ENCODE data around the gene NEDD8. TPM values are rescaled to one million over a fixed set of nuclear protein-coding genes. Genes with fewer than 3 reads are reported as not detected.
A peak's percentile ranks its signal among the peaks of the same experiment; 100 is the strongest.

NEDD8 gene
- total and polyA plus RNA-seq, 5 donors, result 167 to 302 (median 184) TPM

- Histone ChIP-seq H3K4me1 (ENCODE audit: control insufficient read depth, insufficient read depth, low read length) (no peaks in the 10 kb centered on the region), H3K27ac (ENCODE audit: low read length) (no peak overlapping the region), H3K4me3 (ENCODE audit: low read length) (no peak overlapping the region), H3K27me3 (ENCODE audit: control insufficient read depth, insufficient read depth) (no peaks in the 10 kb centered on the region), H3K9me3 (ENCODE audit: control insufficient read depth, low read length) (no peaks in the 10 kb centered on the region)
- WGBS, result 96% methylated on average over 15 of the region's 15 CpGs
- intact Hi-C loops (cut with DNase I), result no loop called here
- ATAC-seq (no peak), DNase-seq (no peak)
These were observed 39.2 kb downstream of the NEDD8 start for GRCh38 chr14:24192933-24193332.

DNA sequence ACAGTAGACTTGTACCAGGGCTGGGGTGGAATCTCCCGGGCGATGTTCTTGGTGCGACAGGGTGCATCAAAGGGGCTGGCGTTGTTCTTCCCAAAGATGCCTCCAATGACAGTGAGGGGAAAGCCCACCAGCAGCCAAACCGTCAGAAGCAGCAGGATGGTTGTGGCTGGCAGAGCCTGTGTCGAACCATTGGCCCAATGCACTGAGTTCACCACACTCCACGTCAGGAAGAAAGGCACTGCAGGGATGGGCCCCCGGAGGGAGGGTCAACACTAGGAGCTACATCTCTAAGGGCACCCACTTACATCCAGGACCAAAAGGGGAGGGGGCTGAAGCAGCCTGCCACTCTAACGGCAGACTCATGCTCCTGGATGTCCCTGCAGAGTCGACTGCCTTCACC, 41.8 kb downstream of the NEDD8 start:
- H3K4me1 ChIP-seq (ENCODE audit: control insufficient read depth, insufficient read depth, low read length), result no peaks in the 10 kb centered on the region
- no peak overlapping the region for H3K4me3 ChIP-seq (ENCODE audit: low read length)
- ATAC-seq (no peak), DNase-seq (peak in 1 of 3 donors; percentile 37)
- no peaks in the 10 kb centered on the region for H3K27me3 ChIP-seq (ENCODE audit: control insufficient read depth, insufficient read depth)
- 90% methylated on average over 10 of the region's 10 CpGs for WGBS
- no peak overlapping the region for H3K27ac ChIP-seq (ENCODE audit: low read length)
- intact Hi-C loops (cut with DNase I), result no loop called here
- no peaks in the 10 kb centered on the region for H3K9me3 ChIP-seq (ENCODE audit: control insufficient read depth, low read length)

GRCh38 chr14:24189460-24189859, 42.7 kb downstream of the NEDD8 start:
- H3K9me3 ChIP-seq (ENCODE audit: control insufficient read depth, low read length), result no peaks in the 10 kb centered on the region
- no peak overlapping the region for H3K4me3 ChIP-seq (ENCODE audit: low read length)
- intact Hi-C loops (cut with DNase I), result no loop called here
- ATAC-seq, result no peak
- no peak overlapping the region for H3K27ac ChIP-seq (ENCODE audit: low read length)
- WGBS, result 92% methylated on average over 9 of the region's 9 CpGs
- H3K4me1 ChIP-seq (ENCODE audit: control insufficient read depth, insufficient read depth, low read length), result no peaks in the 10 kb centered on the region
- peak in 1 of 3 donors; percentile 35 for DNase-seq
- H3K27me3 ChIP-seq (ENCODE audit: control insufficient read depth, insufficient read depth), result no peaks in the 10 kb centered on the region

- no peaks in the 10 kb centered on the region for H3K4me1 ChIP-seq (ENCODE audit: control insufficient read depth, insufficient read depth, low read length)
- no peak for DNase-seq
- no peaks in the 10 kb centered on the region for H3K27me3 ChIP-seq (ENCODE audit: control insufficient read depth, insufficient read depth)
- H3K4me3 ChIP-seq (ENCODE audit: low read length), result no peak overlapping the region
- H3K27ac ChIP-seq (ENCODE audit: low read length), result no peak overlapping the region
- intact Hi-C loops (cut with DNase I), result no loop called here
- WGBS, result 1% methylated on average over 3 of the region's 3 CpGs
- ATAC-seq, result no peak
- H3K9me3 ChIP-seq (ENCODE audit: control insufficient read depth, low read length), result no peaks in the 10 kb centered on the region
These were observed 43.1 kb downstream of the NEDD8 start for GRCh38 chr14:24189059-24189375.

DNA sequence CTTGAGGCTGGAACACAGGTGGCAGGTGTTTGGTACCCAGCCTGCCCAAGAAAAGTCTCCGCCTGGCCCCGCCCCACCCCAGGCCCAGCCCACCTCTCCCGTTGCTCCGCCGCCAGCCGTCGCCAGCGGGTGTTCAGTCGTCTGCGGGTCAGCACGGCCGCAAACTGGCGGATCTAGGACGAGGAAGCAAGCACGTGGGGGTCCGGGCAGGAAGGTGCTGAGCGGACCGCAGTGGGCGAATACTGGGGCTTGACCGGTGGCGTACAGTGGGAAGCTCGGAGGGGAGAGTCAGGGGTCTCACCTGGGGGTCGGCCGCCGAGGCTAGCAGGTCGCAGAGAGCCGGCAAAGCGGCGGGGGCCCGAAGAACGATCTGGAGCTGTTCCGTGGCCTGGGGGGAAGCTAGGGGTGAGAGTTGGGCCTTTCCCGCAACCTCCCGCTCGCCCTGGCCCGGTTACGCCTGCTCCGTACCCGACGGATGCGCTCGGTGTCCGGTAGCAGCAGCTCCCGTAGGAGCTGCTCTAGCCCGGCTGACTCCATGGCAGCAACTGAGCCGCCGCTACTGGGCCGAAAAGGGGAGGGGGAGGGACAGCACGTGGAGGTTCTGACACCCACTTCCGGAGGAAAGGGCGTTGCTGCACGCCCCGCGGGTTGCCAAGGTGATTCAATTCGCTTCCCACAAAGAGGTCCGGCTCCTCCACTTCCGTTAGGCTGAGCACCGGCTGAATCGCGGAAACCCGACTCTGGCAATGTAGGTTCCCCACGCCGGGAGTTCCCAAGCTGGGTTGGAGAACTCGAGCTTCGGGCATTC, 43.7 kb downstream of the NEDD8 start, which contains the start of gene IPO4:
TSS of gene IPO4 (minus strand) at position 566 of the 808 bp plus-strand sequence. CDS start at position 537, 29 bp downstream.
- ATAC-seq (peak; percentile 92 to 95), DNase-seq (peak; percentile 96 to 98 (median 97))
- Histone ChIP-seq H3K9me3 (ENCODE audit: control insufficient read depth, low read length) (no peaks in the 10 kb centered on the region), H3K4me3 (ENCODE audit: low read length) (peak within 1 kb of the TSS; percentile 81), H3K27me3 (ENCODE audit: control insufficient read depth, insufficient read depth) (no peaks in the 10 kb centered on the region), H3K4me1 (ENCODE audit: control insufficient read depth, insufficient read depth, low read length) (no peaks in the 10 kb centered on the region), H3K27ac (ENCODE audit: low read length) (peak within 1 kb of the TSS; percentile 55)
- under 1% methylated on average over 65 of the region's 65 CpGs for WGBS
- intact Hi-C loops (cut with DNase I), result no loop called here

DNA sequence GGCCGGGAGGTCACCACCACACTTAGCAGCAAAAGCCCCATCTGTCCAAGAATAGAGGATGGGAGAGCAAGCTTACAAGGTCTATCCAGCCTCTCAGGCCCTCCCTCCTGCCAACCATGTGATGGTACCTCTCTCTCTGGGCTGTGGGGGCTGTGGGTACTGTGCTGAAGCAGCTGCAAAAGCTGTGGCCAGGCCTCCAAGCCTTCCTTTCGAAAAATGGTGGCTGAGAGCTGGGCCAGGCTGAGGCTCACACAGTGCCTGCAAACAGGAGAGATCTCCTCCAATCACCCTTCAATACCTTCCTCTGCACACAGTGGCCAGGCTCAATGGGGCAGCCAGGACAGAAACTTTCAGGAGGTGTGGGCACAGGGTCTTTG, 44.6 kb downstream of the NEDD8 start:
- Histone ChIP-seq H3K27ac (ENCODE audit: low read length) (no peak overlapping the region), H3K4me1 (ENCODE audit: control insufficient read depth, insufficient read depth, low read length) (no peaks in the 10 kb centered on the region), H3K4me3 (ENCODE audit: low read length) (no peak overlapping the region), H3K9me3 (ENCODE audit: control insufficient read depth, low read length) (no peaks in the 10 kb centered on the region), H3K27me3 (ENCODE audit: control insufficient read depth, insufficient read depth) (no peaks in the 10 kb centered on the region)
- intact Hi-C loops (cut with DNase I), result no loop called here
- ATAC-seq, result no peak
- 81% methylated on average over 2 of the region's 2 CpGs for WGBS
- peak in 2 of 3 donors; percentile 33 to 43 for DNase-seq

DNA sequence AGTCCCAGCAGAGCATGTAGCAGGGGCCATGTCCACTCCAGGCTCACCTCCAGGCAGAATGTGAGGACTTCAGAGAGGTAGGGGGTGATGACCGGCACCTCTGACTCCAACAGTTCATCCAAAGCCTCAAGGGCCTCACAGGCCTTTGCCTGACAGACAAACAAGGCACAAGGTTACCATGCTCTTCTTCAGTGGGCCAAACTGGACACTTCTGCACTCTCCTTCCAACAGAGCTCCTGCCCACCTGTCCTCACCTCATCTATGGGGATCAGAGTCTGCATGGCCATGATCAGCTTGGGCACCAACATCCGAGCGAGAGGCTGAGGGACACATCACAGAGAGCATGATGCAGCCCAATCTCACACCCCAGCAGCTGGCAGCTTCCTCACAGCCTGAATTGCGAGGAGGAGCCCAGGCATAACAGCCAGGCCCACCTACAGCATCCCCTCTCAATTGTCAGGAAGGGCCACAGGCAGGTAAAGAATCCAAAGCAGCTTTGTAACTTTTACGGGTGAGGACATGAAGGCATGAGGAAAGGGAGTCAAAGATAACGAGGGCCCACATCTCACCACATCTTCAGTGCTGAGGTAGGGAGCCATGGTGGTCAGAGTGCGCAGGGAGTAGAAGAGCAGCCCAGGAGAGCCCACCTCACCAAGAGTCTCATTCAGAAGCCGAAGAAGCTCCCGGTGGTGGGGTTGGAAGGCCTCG, 45.2 kb downstream of the NEDD8 start:
- no peak for ATAC-seq
- intact Hi-C loops (cut with DNase I), result no loop called here
- peak in 1 of 3 donors; percentile 26 for DNase-seq
- H3K27me3 ChIP-seq (ENCODE audit: control insufficient read depth, insufficient read depth), result no peaks in the 10 kb centered on the region
- 94% methylated on average over 10 of the region's 10 CpGs for WGBS
- no peak overlapping the region for H3K27ac ChIP-seq (ENCODE audit: low read length)
- no peak overlapping the region for H3K4me3 ChIP-seq (ENCODE audit: low read length)
- H3K4me1 ChIP-seq (ENCODE audit: control insufficient read depth, insufficient read depth, low read length), result no peaks in the 10 kb centered on the region
- no peaks in the 10 kb centered on the region for H3K9me3 ChIP-seq (ENCODE audit: control insufficient read depth, low read length)

DNA sequence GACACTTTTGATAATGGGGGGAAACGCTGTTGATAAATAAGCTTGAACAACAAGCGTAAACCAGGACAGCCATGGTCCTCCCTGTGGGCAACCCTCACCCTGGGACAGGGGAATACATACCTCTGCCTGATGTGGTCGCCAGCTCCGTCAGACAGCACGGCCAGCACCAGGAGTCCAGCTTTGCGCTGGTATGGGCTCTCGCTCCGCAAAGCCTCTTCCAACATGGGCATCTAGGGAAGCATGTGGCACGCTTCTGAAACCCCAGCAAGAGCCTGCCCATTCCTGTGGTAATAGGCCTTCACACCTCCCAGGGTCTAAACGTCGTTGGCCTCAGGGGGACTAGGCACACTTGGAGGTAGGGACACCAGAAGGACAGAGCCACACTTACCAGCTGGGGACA, 46.4 kb downstream of the NEDD8 start:
- no peak overlapping the region for H3K4me3 ChIP-seq (ENCODE audit: low read length)
- intact Hi-C loops (cut with DNase I), result no loop called here

GRCh38 chr14:24185026-24185425, 47.1 kb downstream of the NEDD8 start:
- no peak overlapping the region for H3K27ac ChIP-seq (ENCODE audit: low read length)
- no peaks in the 10 kb centered on the region for H3K27me3 ChIP-seq (ENCODE audit: control insufficient read depth, insufficient read depth)
- DNase-seq, result peak in 1 of 3 donors; percentile 24
- H3K4me3 ChIP-seq (ENCODE audit: low read length), result no peak overlapping the region
- intact Hi-C loops (cut with DNase I), result no loop called here
- H3K9me3 ChIP-seq (ENCODE audit: control insufficient read depth, low read length), result no peaks in the 10 kb centered on the region
- 96% methylated on average over 7 of the region's 7 CpGs for WGBS
- no peaks in the 10 kb centered on the region for H3K4me1 ChIP-seq (ENCODE audit: control insufficient read depth, insufficient read depth, low read length)
- ATAC-seq, result no peak

More for the DNA sequence above, 46.4 kb downstream of the NEDD8 start:
- Histone ChIP-seq H3K9me3 (ENCODE audit: control insufficient read depth, low read length) (no peaks in the 10 kb centered on the region), H3K27ac (ENCODE audit: low read length) (no peak overlapping the region), H3K4me1 (ENCODE audit: control insufficient read depth, insufficient read depth, low read length) (no peaks in the 10 kb centered on the region), H3K27me3 (ENCODE audit: control insufficient read depth, insufficient read depth) (no peaks in the 10 kb centered on the region)
- WGBS, result 94% methylated on average over 11 of the region's 11 CpGs
- DNase-seq (peak in 2 of 3 donors; percentile 5 to 33), ATAC-seq (no peak)

DNA sequence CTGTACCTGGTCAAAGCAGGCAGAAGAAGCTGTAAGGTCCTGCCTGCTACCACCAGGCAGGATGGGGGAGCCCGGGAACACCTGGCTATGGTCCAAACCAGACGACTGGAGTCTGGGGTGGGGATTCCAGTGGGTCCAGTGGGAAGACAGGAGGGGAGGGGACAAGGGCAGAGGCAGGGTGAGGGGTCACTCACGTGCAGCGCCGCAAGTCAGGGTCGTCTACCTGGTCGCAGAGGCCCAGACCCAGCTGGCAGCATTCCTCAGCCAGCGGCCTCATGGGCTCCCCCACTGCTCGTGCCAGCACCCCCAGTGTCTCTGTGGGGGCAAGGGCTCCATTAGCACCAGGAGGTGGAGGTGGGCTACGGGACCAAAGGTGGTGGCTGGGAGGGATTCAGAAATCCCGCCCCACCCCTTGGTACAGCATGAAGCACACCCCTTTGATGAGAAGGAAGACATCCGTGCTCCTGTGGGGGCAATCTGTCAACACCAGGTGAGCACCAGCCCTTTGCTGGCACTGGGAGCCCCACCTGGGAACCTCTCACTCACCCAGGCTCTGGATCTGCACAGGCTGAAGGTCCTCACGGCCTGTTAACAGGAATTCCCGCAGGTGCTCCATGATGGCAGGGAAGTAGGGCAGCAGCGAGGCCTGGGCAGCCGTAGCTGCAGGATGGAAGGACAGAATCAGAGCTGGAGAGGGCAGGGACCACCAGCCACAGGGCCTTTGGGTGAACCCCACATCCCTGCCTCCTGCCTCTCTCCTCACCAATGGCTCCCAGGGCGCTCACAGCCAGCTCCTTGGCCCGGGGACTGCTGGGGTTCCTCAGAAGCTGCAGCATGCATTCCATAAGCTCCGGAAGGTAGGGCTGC, 47.8 kb downstream of the NEDD8 start:
- DNase-seq (peak in 2 of 3 donors; percentile 35 to 53), ATAC-seq (no peak)
- WGBS, result 88% methylated on average over 19 of the region's 19 CpGs
- H3K27me3 ChIP-seq (ENCODE audit: control insufficient read depth, insufficient read depth), result no peaks in the 10 kb centered on the region
- H3K4me1 ChIP-seq (ENCODE audit: control insufficient read depth, insufficient read depth, low read length), result no peaks in the 10 kb centered on the region
- H3K4me3 ChIP-seq (ENCODE audit: low read length), result no peak overlapping the region
- no peaks in the 10 kb centered on the region for H3K9me3 ChIP-seq (ENCODE audit: control insufficient read depth, low read length)
- intact Hi-C loops (cut with DNase I), result no loop called here
- H3K27ac ChIP-seq (ENCODE audit: low read length), result no peak overlapping the region

All from right cardiac atrium (tissue), 5 donors.